WTC11 (cell line): ENCODE data around the gene DENND1C. TPM values are rescaled to one million over a fixed set of nuclear protein-coding genes. Genes with fewer than 3 reads are reported as not detected.

Source experiments
- ATAC-seq: fragments of 200-7000 bp; cut with Tn5 transposase; 2 replicates; pipeline ENCODE4 v1.10.0; 2021; ENCODE audit warnings: mild to moderate bottlenecking, moderate library complexity
- CTCF ChIA-PET: fragments of 300-600 bp; sonication (Branson Sonifier 250); formaldehyde crosslinking; loops from one replicate; lab custom pipeline; 2021; ENCODE audit warnings: antibody characterized with exemption; lab: Charles Lee
- POLR2A ChIA-PET: fragments of 350-600 bp; sonication (Branson Sonifier 250); formaldehyde crosslinking; loops from one replicate; lab custom pipeline; 2021; ENCODE audit warnings: antibody characterized with exemption; lab: Charles Lee
- DNase-seq: peaks from one replicate; pipeline ENCODE4 v3.0.0; 2021; ENCODE audit warnings: low spot score
- H3K27ac Mint-ChIP-seq: 2 replicates; pipeline ENCODE4 v1.8.0; 2021; ENCODE audit warnings: mixed read lengths
- H3K27me3 Mint-ChIP-seq: 2 replicates; pipeline ENCODE4 v1.8.0; 2021; ENCODE audit warnings: low read depth, mild to moderate bottlenecking, moderate library complexity, mixed read lengths
- H3K36me3 Mint-ChIP-seq: 2 replicates; pipeline ENCODE4 v1.8.0; 2021; ENCODE audit warnings: mixed read lengths
- H3K4me1 Mint-ChIP-seq: 2 replicates; pipeline ENCODE4 v1.8.0; 2022; ENCODE audit warnings: mixed read lengths
- H3K4me3 Mint-ChIP-seq: 2 replicates; pipeline ENCODE4 v1.8.0; 2021; ENCODE audit warnings: mild to moderate bottlenecking, moderate library complexity, mixed read lengths
- H3K9me3 Mint-ChIP-seq: 2 replicates; pipeline ENCODE4 v1.8.0; 2021; ENCODE audit warnings: mixed read lengths
- CBFB ChIP-seq: sonication (generic); formaldehyde crosslinking; IDR thresholded peaks from 2 replicates; pipeline ENCODE4 v1.8.1; 2022; ENCODE audit warnings: mild to moderate bottlenecking, low read depth, missing genetic modification reagents
- CREM ChIP-seq: sonication (generic); formaldehyde crosslinking; IDR thresholded peaks from 2 replicates; pipeline ENCODE4 v1.8.1; 2022; ENCODE audit warnings: mild to moderate bottlenecking, missing genetic modification reagents, moderate library complexity
- E2F1 ChIP-seq: sonication (generic); formaldehyde crosslinking; IDR thresholded peaks from 2 replicates; pipeline ENCODE4 v1.8.0; 2022; ENCODE audit warnings: mild to moderate bottlenecking, missing genetic modification reagents
- E2F4 ChIP-seq: sonication (generic); formaldehyde crosslinking; IDR thresholded peaks from 2 replicates; pipeline ENCODE4 v1.8.1; 2022; ENCODE audit warnings: low read depth, mild to moderate bottlenecking, moderate library complexity, missing genetic modification reagents, borderline replicate concordance
- HMGA2 ChIP-seq: fragments of 250-450 bp; sonication (Bioruptor Pico); IDR thresholded peaks from 2 replicates; pipeline ENCODE4 v1.4.0; 2021; ENCODE audit warnings: mild to moderate bottlenecking, moderate library complexity
- IRF2 ChIP-seq: sonication (generic); formaldehyde crosslinking; IDR thresholded peaks from 2 replicates; pipeline ENCODE4 v1.8.0; 2022; ENCODE audit warnings: low read depth, missing genetic modification reagents, borderline replicate concordance
- KAT7 ChIP-seq: sonication (generic); formaldehyde crosslinking; IDR thresholded peaks from 2 replicates; pipeline ENCODE4 v1.8.1; 2023; ENCODE audit warnings: missing genetic modification reagents, mild to moderate bottlenecking, borderline replicate concordance
- MXD4 ChIP-seq: fragments of 250-450 bp; sonication (Bioruptor Pico); IDR thresholded peaks from 2 replicates; pipeline ENCODE4 v1.8.0; 2021; ENCODE audit warnings: mild to moderate bottlenecking, moderate library complexity, borderline replicate concordance
- MYBL2 ChIP-seq: sonication (generic); formaldehyde crosslinking; IDR thresholded peaks from 2 replicates; pipeline ENCODE4 v1.8.1; 2023; ENCODE audit warnings: mild to moderate bottlenecking, moderate library complexity, missing genetic modification reagents
- NFE2L1 ChIP-seq: sonication (generic); formaldehyde crosslinking; IDR thresholded peaks from 2 replicates; pipeline ENCODE4 v1.8.1; 2023; ENCODE audit warnings: missing genetic modification reagents
- NR2C2 ChIP-seq: sonication (generic); formaldehyde crosslinking; IDR thresholded peaks from 2 replicates; pipeline ENCODE4 v1.8.0; 2022; ENCODE audit warnings: mild to moderate bottlenecking, missing genetic modification reagents
- PRRX2 ChIP-seq: fragments of 250-450 bp; sonication (Bioruptor Pico); IDR thresholded peaks from 2 replicates; pipeline ENCODE4 v1.8.0; 2021; ENCODE audit warnings: mild to moderate bottlenecking
- RELA ChIP-seq: sonication (generic); formaldehyde crosslinking; IDR thresholded peaks from 2 replicates; pipeline ENCODE4 v1.8.1; 2022; ENCODE audit warnings: missing genetic modification reagents, mild to moderate bottlenecking, borderline replicate concordance
- SMAD4 ChIP-seq: sonication (generic); formaldehyde crosslinking; IDR thresholded peaks from 2 replicates; pipeline ENCODE4 v1.8.0; 2022; ENCODE audit warnings: mild to moderate bottlenecking, missing genetic modification reagents
- SP1 ChIP-seq: sonication (generic); formaldehyde crosslinking; conservative IDR thresholded peaks from 2 replicates; pipeline ENCODE4 v1.8.1; 2022; ENCODE audit warnings: missing genetic modification reagents
- TCF7 ChIP-seq: sonication (generic); formaldehyde crosslinking; IDR thresholded peaks from 2 replicates; pipeline ENCODE4 v1.8.0; 2022; ENCODE audit warnings: mild to moderate bottlenecking, low read depth, missing genetic modification reagents, moderate library complexity
- TEAD4 ChIP-seq: sonication (generic); formaldehyde crosslinking; IDR thresholded peaks from 2 replicates; pipeline ENCODE4 v1.8.0; 2022; ENCODE audit warnings: mild to moderate bottlenecking, missing genetic modification reagents
- TP53 ChIP-seq: sonication (generic); formaldehyde crosslinking; IDR thresholded peaks from 2 replicates; pipeline ENCODE4 v1.8.1; 2023; ENCODE audit warnings: mild to moderate bottlenecking, missing genetic modification reagents
- ZNF121 ChIP-seq: sonication (generic); formaldehyde crosslinking; IDR thresholded peaks from 2 replicates; pipeline ENCODE4 v1.8.0; 2023; ENCODE audit warnings: missing genetic modification reagents
- ZNF396 ChIP-seq: fragments of 250-450 bp; sonication (Bioruptor Pico); IDR thresholded peaks from 2 replicates; pipeline ENCODE4 v1.8.0; 2021; ENCODE audit warnings: mild to moderate bottlenecking, moderate library complexity, borderline replicate concordance
- ZNF671 ChIP-seq: fragments of 250-450 bp; sonication (Bioruptor Pico); IDR thresholded peaks from 2 replicates; pipeline ENCODE4 v1.8.0; 2021; ENCODE audit warnings: mild to moderate bottlenecking
- total RNA-seq: library from RNA; stranded (reverse); gene quantifications from 3 replicates; pipeline ENCODE4 v1.2.3, GENCODE V29; 2021
- TF ChIP-seq, protein P1 (sequence below): fragments of 250-450 bp; sonication (Bioruptor Pico); IDR thresholded peaks from 2 replicates; pipeline ENCODE4 v1.8.0; 2021; ENCODE audit warnings: mild to moderate bottlenecking
- TF ChIP-seq, protein P2 (sequence below): fragments of 250-450 bp; sonication (Bioruptor Pico); IDR thresholded peaks from 2 replicates; pipeline ENCODE4 v1.9.0; 2021; ENCODE audit warnings: mild to moderate bottlenecking
- TF ChIP-seq, protein P3 (sequence below): sonication (generic); formaldehyde crosslinking; IDR thresholded peaks from 2 replicates; pipeline ENCODE4 v1.8.1; 2023; ENCODE audit warnings: mild to moderate bottlenecking, moderate library complexity, missing genetic modification reagents
- TF ChIP-seq, protein P4 (sequence below): fragments of 200-600 bp; IDR thresholded peaks from 2 replicates; pipeline ENCODE4 v1.8.0; 2022; ENCODE audit warnings: antibody characterized with exemption

DENND1C gene
- total RNA-seq, 1 experiment from 2014 or later = 4.3 TPM

DNA sequence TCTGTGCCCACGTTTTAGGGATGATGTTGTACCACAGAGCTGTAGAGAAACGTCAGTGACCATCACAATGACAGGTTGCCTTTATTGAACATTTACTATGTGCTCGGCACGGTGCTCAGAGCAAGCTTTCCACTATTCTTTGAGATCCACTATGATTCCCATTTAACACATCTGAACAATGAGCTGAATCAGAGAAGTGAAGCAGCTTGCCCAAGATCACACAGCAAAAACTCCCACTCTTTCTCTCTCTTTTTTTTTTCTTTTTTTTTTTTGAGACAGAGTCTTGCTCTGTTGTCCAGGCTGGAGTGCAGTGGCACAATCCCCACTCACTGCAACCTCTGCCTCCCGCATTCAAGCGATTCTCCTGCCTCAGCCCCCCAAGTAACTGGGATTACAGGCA lies 41.1 kb upstream of the DENND1C start:
- ATAC-seq = no peak
- no peak overlapping the region for H3K4me3 Mint-ChIP-seq
- H3K4me1 Mint-ChIP-seq = peaks cover 12% of the 10 kb centered on the region
- H3K27me3 Mint-ChIP-seq = peaks cover 28% of the 10 kb centered on the region
- no peak overlapping the region for H3K27ac Mint-ChIP-seq
- H3K9me3 Mint-ChIP-seq = no peaks in the 10 kb centered on the region
- ChIA-PET CTCF (interaction anchor here (0.8 kb wide), 1 partner anchor 8 kb away, joined by 3 read pairs; the partner anchor contains the start of gene TNFSF9), POLR2A (no interaction called here)
- DNase-seq = no peak
- no peaks in the 10 kb centered on the region for H3K36me3 Mint-ChIP-seq
- no peak for TF ChIP-seq CREM
- no peak for TF ChIP-seq CBFB
- no peak for TF ChIP-seq IRF2 (CRISPR knock-in tag)
- no peak for TF ChIP-seq ZNF396 (CRISPR knock-in tag)
- TF ChIP-seq E2F4 (CRISPR knock-in tag) = no peak
- TF ChIP-seq KAT7 (CRISPR knock-in tag) = no peak
- no peak for TF ChIP-seq ZNF671 (CRISPR knock-in tag)

GRCh38 chr19:6521718-6522646 lies 40.4 kb upstream of the DENND1C start:
- Mint-ChIP-seq H3K27ac (no peak overlapping the region), H3K4me1 (peaks cover 16% of the 10 kb centered on the region), H3K4me3 (no peak overlapping the region), H3K27me3 (peaks cover 22% of the 10 kb centered on the region), H3K36me3 (no peaks in the 10 kb centered on the region), H3K9me3 (no peaks in the 10 kb centered on the region)
- ChIA-PET POLR2A (no interaction called here), CTCF (interaction anchor here (0.8 to 1.1 kb wide), 2 partner anchors 9 to 247 kb away, joined by 3 read pairs; partner anchors contain the start of gene TNFSF9)
- TF ChIP-seq, protein P1, sequence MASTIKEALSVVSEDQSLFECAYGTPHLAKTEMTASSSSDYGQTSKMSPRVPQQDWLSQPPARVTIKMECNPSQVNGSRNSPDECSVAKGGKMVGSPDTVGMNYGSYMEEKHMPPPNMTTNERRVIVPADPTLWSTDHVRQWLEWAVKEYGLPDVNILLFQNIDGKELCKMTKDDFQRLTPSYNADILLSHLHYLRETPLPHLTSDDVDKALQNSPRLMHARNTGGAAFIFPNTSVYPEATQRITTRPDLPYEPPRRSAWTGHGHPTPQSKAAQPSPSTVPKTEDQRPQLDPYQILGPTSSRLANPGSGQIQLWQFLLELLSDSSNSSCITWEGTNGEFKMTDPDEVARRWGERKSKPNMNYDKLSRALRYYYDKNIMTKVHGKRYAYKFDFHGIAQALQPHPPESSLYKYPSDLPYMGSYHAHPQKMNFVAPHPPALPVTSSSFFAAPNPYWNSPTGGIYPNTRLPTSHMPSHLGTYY (CRISPR knock-in tag) = no peak
- TF ChIP-seq NFE2L1 (CRISPR knock-in tag) (no peak), ZNF121 (CRISPR knock-in tag) (no peak), TCF7 (CRISPR knock-in tag) (no peak), MYBL2 (CRISPR knock-in tag) (no peak), PRRX2 (CRISPR knock-in tag) (no peak), TEAD4 (no peak)
- TF ChIP-seq, protein P2, sequence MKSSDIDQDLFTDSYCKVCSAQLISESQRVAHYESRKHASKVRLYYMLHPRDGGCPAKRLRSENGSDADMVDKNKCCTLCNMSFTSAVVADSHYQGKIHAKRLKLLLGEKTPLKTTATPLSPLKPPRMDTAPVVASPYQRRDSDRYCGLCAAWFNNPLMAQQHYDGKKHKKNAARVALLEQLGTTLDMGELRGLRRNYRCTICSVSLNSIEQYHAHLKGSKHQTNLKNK = no peak
- DNase-seq = no peak
- no peak for ATAC-seq

DNA sequence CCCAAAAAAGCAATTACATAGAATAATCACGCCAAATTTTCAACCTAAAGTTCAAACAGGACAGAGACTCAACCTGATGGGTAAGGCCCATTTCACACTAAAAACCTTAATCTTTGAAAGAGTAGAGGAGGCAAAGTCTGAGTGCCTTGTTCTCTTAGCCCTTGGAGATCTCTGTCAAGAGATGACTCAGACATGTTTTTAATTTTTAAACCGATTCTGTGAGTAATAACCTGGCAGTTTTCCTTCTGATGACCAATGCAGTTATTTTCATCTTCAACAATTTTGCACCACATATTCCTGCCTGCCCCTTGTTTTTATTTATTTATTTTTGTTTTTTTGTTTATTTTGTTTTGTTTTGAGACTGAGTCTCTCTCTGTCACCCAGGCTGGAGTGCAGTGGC lies 37.7 kb upstream of the DENND1C start:
- H3K36me3 Mint-ChIP-seq = no peaks in the 10 kb centered on the region
- H3K4me3 Mint-ChIP-seq = no peak overlapping the region
- peaks cover 25% of the 10 kb centered on the region for H3K27me3 Mint-ChIP-seq
- no peaks in the 10 kb centered on the region for H3K9me3 Mint-ChIP-seq
- ChIA-PET CTCF (interaction anchor here (0.7 kb wide), 1 partner anchor 8 kb away, joined by 3 read pairs; no protein-coding TSS in a partner anchor), POLR2A (no interaction called here)
- TF ChIP-seq TP53 (no peak), E2F1 (CRISPR knock-in tag) (no peak), MYBL2 (CRISPR knock-in tag) (no peak), NR2C2 (no peak), SMAD4 (CRISPR knock-in tag) (no peak), MXD4 (CRISPR knock-in tag) (no peak), RELA (CRISPR knock-in tag) (no peak), HMGA2 (CRISPR knock-in tag) (no peak), TCF7 (CRISPR knock-in tag) (no peak), SP1 (no peak)
- TF ChIP-seq, protein P3, sequence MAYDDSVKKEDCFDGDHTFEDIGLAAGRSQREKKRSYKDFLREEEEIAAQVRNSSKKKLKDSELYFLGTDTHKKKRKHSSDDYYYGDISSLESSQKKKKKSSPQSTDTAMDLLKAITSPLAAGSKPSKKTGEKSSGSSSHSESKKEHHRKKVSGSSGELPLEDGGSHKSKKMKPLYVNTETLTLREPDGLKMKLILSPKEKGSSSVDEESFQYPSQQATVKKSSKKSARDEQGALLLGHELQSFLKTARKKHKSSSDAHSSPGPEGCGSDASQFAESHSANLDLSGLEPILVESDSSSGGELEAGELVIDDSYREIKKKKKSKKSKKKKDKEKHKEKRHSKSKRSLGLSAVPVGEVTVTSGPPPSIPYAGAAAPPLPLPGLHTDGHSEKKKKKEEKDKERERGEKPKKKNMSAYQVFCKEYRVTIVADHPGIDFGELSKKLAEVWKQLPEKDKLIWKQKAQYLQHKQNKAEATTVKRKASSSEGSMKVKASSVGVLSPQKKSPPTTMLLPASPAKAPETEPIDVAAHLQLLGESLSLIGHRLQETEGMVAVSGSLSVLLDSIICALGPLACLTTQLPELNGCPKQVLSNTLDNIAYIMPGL (CRISPR knock-in tag) = no peak
- TF ChIP-seq, protein P4, sequence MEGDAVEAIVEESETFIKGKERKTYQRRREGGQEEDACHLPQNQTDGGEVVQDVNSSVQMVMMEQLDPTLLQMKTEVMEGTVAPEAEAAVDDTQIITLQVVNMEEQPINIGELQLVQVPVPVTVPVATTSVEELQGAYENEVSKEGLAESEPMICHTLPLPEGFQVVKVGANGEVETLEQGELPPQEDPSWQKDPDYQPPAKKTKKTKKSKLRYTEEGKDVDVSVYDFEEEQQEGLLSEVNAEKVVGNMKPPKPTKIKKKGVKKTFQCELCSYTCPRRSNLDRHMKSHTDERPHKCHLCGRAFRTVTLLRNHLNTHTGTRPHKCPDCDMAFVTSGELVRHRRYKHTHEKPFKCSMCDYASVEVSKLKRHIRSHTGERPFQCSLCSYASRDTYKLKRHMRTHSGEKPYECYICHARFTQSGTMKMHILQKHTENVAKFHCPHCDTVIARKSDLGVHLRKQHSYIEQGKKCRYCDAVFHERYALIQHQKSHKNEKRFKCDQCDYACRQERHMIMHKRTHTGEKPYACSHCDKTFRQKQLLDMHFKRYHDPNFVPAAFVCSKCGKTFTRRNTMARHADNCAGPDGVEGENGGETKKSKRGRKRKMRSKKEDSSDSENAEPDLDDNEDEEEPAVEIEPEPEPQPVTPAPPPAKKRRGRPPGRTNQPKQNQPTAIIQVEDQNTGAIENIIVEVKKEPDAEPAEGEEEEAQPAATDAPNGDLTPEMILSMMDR = no peak
- no peak for ATAC-seq
- DNase-seq = no peak
- H3K27ac Mint-ChIP-seq = no peak overlapping the region
- peaks cover 17% of the 10 kb centered on the region for H3K4me1 Mint-ChIP-seq
